PFSK-1 (cell line): Measurements from ENCODE around the gene ETFA.

Experiments used
- FOXP2 ChIP-seq: optimal IDR thresholded peaks from 2 replicates; pipeline ENCODE3; 2011; ENCODE audit warnings: borderline replicate concordance, control low read depth, inconsistent platforms; ENCODE audit not compliant: insufficient read depth; ENCODE audit errors: extremely low read length, extremely low read depth
- POLR2AphosphoS5 ChIP-seq: IDR thresholded peaks from 2 replicates; pipeline ENCODE4 v1.6.1; 2012; ENCODE audit warnings: low read depth, mild to moderate bottlenecking, control low read depth, low read length, moderate library complexity
- REST ChIP-seq, 2 experiments: IDR thresholded peaks; 2 replicates each; pipeline versions ENCODE4 v1.6.1 to v1.8.0; 2011 to 2012; ENCODE audit warnings: low read depth in 2 of 2, low read length in 2 of 2, control low read depth in 1 of 2, inconsistent platforms in 1 of 2, mild to moderate bottlenecking in 1 of 2, moderate library complexity in 1 of 2; ENCODE audit not compliant: insufficient read depth in 1 of 2
- SIN3A ChIP-seq: IDR thresholded peaks from 2 replicates; pipeline ENCODE4 v1.6.1; 2012; ENCODE audit warnings: mild to moderate bottlenecking, low read length, moderate library complexity, borderline replicate concordance; ENCODE audit not compliant: insufficient read depth
- TAF1 ChIP-seq: IDR thresholded peaks from 2 replicates; pipeline ENCODE4 v1.6.1; 2012; ENCODE audit warnings: low read length, control low read depth, borderline replicate concordance; ENCODE audit not compliant: insufficient read depth

- TF ChIP-seq SIN3A (no peak), POLR2AphosphoS5 (no peak), REST (IDR thresholded peaks at IDR 0.05; ENCODE audit: insufficient read depth in 1 of 2, low read depth in 2 of 2, low read length in 2 of 2) (no peak), TAF1 (no peak), FOXP2 (no peak)
These were observed 141.1 kb downstream of the ETFA start for GRCh38 chr15:76169911-76170800.
